HG03196 (cell line): ENCODE measurements around the gene BTG2.
"Not testable (repeated sequence)": the region's sequence is repeated elsewhere in the genome, so short reads cannot be mapped to it uniquely, and the experiment has no call there.

Experiments
- ATAC-seq: cut with Tn5 transposase; IDR thresholded peaks from one replicate; pipeline ENCODE4 v1.9.1; 2021; ENCODE audit not compliant: unreplicated experiment

The BTG2 gene, protein sequence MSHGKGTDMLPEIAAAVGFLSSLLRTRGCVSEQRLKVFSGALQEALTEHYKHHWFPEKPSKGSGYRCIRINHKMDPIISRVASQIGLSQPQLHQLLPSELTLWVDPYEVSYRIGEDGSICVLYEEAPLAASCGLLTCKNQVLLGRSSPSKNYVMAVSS

GRCh38 chr1:203304919-203305808 is at the start of gene BTG2:
Gene BTG2 (plus strand): TSS chr1:203305519. CDS start chr1:203305607, 88 bp downstream.
- peak; percentile 71 for ATAC-seq

GRCh38 chr1:203256636-203257035 is 48.7 kb upstream of the BTG2 start:
- not testable (repeated sequence) for ATAC-seq

DNA sequence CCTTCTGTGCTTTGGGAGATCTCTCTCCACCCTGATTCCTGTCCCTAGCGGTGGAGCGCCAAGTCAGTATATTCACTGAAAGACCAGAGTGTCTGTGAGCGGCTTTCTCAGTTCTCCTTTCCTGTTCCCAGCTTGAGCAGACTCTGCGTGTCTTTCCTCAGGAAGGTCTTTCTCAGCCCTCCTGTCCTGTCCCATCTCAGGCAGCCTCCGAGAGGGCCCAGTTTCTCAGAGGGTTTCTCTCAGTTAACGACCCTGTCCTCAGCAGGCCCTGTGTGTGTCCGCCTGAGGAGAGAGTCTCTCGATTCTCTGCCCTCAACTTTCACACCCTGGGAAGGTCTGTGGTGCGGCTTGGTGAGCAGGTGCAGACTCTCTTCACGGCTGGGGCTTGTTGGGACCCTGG is 41.8 kb upstream of the BTG2 start:
- ATAC-seq: no peak

DNA sequence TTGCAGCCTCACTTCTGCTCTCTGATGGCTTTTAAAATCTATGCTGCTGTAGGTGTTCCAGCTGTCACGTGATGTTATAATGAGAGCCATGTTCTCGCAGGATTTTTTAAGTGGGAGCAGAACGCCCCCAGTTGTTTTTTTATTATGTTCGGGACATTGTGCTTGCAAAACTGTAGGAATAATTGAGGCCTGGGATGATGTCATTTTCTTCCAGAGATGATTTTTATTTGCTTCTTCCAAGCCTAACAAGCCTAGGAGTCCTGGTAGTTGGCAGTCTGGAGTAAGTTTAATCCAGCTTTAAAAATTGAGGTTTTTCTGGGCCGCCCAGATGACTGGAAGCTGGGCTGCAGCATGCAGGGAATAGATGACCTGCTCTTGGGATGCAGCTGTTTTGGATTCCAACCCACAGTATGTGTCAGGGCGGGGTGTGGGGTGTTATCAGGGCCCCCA is 41.2 kb upstream of the BTG2 start:
- no peak for ATAC-seq

DNA sequence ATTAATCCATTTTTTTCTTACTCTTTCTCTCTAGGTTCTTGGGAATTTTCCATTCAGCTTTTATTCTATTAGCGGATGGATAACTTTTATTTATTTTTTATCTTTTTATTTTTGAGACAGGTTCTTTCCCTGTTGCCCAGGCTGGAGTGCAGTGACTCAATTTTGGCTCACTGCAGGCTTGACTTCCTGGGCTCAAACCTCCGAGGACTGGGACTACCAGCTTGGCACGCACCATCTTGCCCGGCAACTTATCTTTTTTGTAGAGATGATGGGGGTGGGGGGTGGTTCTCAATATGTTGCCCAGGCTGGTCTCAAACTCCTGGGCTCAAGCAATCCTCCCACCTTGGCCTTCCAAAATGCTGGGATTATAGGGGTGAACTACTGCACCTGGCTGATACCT is 39.8 kb upstream of the BTG2 start:
- no peak for ATAC-seq

GRCh38 chr1:203266140-203266539 is 39.2 kb upstream of the BTG2 start:
- ATAC-seq: not testable (repeated sequence)

DNA sequence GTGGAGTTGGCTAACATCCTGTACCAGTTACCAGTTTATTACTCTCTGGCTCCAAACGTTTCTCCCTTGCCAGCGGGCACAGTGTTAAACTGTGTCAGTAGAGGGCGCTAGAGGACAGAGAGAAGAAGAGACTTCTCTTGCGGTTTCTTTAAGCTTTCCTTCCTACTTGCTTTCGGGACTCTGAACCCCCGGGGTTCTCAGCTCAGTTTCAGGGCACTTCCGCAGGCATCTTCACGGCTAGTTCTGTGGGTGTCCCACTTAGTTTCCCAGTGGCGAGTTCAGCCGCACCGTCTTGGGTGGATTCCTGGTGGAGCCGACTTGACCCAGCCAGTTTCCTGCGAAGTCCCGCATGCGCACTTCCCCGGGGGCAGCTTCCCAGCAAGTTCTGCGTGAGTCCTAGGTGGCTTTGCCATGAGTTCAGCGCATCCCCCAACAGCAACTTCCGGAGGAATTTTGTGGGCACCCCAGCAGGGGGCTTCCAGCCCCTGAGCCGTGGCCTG is 37.9 kb upstream of the BTG2 start:
- ATAC-seq: peak; percentile 54

GRCh38 chr1:203267912-203268311 is 37.4 kb upstream of the BTG2 start:
- no peak for ATAC-seq

DNA sequence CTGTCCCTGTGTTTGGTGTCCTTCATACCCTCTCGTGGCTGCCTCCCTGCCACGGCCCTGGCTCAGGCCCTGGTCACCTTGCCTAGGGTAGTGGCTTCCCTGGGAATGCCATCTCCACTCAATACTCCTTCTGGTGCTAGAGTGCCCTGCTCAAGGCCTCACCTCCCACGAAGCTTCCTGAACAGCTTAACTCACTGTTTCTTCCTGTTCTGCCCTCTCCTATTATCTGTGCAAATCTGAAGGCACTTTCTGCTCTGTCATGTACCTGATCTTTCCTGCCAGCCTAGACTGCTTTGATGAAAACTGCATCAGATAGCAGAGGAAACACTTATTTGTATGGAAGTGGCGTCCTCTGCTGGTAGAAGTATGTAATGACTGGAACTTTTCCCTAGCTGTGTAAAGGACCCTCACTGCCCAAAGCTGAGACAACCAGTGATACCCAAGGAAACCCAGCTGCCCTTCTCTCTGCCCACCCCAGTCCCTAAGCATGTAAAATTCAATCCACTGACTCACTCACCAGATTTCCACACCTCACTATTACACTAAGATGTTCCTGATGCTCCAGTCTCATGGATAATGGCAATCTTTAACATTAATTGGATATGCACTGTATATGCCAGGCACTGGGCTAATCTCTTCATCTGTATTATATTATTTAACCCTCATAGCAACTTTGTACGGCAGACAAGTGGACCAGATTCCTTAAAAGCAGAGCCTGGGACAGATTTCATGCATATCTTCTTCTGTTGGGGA is 36.2 kb upstream of the BTG2 start:
- no peak for ATAC-seq

DNA sequence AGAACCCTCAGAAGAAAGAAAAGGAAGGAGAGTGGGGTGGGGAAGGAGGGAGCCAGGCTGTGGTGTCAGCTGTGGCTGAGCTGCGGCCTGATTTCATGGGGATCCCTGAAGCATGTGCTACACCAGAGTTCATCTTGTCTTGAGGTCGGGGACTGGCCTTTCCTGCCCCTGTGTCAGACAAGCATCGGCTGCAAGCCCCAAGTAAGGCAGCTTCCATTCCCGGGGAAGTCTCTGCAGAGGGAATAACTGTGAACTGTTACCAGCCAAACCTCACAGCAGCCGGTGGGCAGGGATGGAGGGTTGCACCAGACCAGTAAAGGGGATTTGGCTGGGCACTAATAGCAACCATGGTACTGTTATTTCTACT is 35.7 kb upstream of the BTG2 start:
- no peak for ATAC-seq

- ATAC-seq: no peak
These were observed 34.9 kb upstream of the BTG2 start for GRCh38 chr1:203270448-203270847.

GRCh38 chr1:203271018-203271743 is 34.1 kb upstream of the BTG2 start:
- no peak for ATAC-seq

GRCh38 chr1:203271962-203272632 is 33.2 kb upstream of the BTG2 start:
- ATAC-seq: no peak

DNA sequence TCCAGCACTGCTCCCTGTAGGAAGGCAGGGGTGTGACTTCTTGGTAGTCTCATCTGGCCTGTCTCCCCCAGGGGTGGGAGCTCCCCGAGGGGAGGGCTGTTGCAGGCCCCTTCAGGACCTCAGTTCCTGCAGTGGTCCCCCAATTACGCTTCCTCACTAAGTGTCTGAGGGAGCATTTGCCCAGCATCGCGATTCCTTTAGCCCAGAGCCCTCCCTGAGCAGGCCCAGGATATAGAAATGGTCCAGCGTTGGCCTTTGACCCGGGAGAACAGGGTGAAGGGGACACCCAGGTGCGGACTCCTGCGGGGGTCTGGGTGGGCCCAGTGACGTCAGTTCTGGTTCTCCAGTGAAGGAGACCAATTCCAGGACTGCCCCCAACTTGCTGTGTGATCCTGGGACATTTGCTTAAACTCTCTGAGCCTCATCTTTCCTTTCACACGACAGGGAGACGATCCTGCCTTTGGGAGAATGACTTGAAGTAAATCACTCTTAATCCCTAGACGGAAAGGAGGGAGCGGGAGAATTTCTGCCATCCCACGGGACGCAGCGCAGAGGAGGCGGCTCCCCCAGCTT is 32.6 kb upstream of the BTG2 start:
- no peak for ATAC-seq

- peak; percentile 58 for ATAC-seq
These were observed 32.0 kb upstream of the BTG2 start for GRCh38 chr1:203273206-203273868.

GRCh38 chr1:203273869-203274602 is 31.3 kb upstream of the BTG2 start:
- ATAC-seq: peak; percentile 9

DNA sequence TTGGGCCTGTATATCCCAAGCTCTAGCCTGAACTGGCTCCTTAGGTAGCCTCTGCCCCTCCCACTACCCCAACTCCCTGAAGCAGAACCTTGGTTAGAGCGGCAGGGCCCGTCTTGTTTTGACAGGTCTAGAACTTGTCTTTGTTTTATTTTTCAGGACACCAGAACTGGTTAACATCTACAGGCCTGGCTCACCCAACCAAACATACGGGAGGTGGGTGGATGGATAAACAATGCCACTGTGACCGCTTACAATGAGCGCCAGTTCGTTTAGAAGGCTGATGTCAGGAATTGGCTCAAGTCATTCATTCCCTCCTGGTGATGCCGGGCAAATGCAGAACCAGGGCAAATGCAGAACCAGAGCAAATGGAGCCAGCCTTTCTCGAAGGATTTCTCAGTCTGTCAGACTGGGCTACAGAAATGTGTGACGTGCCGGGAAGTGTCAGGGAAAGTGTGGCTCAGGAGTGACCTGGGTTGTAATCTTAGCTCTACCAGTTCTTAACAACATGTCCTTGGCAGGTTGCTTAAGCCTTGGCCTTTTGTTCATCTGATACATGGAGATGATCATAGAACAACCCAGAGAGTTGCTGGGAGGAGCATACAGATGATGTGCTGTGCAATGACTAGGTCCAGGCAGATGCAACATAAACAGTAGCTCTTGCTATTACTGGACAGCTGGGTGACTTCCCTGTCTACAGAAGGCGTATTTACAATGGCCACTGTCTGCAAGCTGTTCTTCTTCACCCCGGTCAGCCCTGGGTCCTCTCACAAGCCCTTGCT is 30.5 kb upstream of the BTG2 start:
- no peak for ATAC-seq

DNA sequence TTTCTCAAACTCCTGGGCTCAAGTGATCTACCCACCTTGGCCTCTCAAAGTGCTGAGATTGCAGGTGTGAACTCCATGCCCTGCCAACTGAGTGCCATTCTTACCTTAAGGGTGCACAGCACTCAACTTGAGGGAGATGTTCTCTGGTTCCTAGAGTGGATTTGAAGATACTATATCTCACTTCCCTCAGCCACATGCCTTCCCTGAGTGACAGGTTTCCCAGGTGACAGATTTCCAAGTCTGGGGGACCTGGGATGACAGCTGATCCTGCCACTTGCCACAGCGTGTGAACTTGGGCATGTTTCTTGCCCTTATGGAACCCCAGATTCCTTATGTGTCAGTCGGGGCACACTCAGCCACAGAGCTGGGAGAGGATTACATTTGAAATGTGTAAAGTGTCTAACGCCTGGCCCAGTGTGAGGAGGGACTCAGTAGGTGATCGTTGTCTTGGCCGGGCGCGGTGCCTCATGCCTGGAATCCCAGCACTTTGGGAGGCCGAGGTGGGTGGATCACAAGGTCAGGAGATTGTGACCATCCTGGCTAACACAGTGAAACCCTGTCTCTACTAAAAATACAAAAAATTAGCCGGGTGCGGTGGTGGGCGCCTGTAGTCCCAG is 29.6 kb upstream of the BTG2 start:
- no peak for ATAC-seq
